HL-60 (cell line): ENCODE measurements around the gene ULK1.

Experiments used
- DNase-seq, 2 experiments: peaks; one replicate each; pipeline ENCODE4 v3.0.0-alpha.2; 2010 to 2020; ENCODE audit warnings: low read depth in 1 of 2, low spot score in 1 of 2
- H3K27ac ChIP-seq: fragments of 250-450 bp; sonication (Bioruptor Pico); replicated peaks from 2 replicates; pipeline ENCODE4 v1.5.1; 2020; ENCODE audit warnings: mild to moderate bottlenecking, moderate library complexity
- H3K27me3 ChIP-seq: fragments of 250-450 bp; sonication (Bioruptor Pico); 2 replicates; pipeline ENCODE4 v1.5.1; 2021; ENCODE audit warnings: mild to moderate bottlenecking, moderate library complexity; ENCODE audit not compliant: insufficient read depth, poor library complexity, severe bottlenecking
- H3K4me3 ChIP-seq: replicated peaks from 2 replicates; pipeline ENCODE4 v1.5.1; 2011; ENCODE audit warnings: mild to moderate bottlenecking, control low read depth, low read length; ENCODE audit not compliant: insufficient read depth
- CTCF ChIP-seq: IDR thresholded peaks from one replicate; pipeline ENCODE4 v1.5.1; 2011; ENCODE audit warnings: low read length, control low read depth, inconsistent platforms; ENCODE audit not compliant: insufficient read depth
- GABPA ChIP-seq: IDR thresholded peaks from 2 replicates; pipeline ENCODE4 v1.6.1; 2012; ENCODE audit warnings: low read depth
- POLR2AphosphoS5 ChIP-seq: IDR thresholded peaks from 2 replicates; pipeline ENCODE4 v1.6.1; 2012; ENCODE audit warnings: low read depth
- SPI1 ChIP-seq: IDR thresholded peaks from 2 replicates; pipeline ENCODE4 v1.6.1; 2012; ENCODE audit warnings: low read depth, mild to moderate bottlenecking, borderline replicate concordance
- TF ChIP-seq, protein P1 (sequence below): IDR thresholded peaks from 2 replicates; pipeline ENCODE4 v1.6.1; 2012; ENCODE audit warnings: low read depth; ENCODE audit not compliant: insufficient replicate concordance

The ULK1 gene

GRCh38 chr12:131916306-131917138, 22.1 kb downstream of the ULK1 start:
- Histone ChIP-seq H3K27me3 (no peaks in the 10 kb centered on the region), H3K27ac (no peak overlapping the region), H3K4me3 (no peak overlapping the region)
- DNase-seq, result no peak
- no peak for TF ChIP-seq POLR2AphosphoS5
- TF ChIP-seq SPI1, result no peak
- TF ChIP-seq, protein P1, sequence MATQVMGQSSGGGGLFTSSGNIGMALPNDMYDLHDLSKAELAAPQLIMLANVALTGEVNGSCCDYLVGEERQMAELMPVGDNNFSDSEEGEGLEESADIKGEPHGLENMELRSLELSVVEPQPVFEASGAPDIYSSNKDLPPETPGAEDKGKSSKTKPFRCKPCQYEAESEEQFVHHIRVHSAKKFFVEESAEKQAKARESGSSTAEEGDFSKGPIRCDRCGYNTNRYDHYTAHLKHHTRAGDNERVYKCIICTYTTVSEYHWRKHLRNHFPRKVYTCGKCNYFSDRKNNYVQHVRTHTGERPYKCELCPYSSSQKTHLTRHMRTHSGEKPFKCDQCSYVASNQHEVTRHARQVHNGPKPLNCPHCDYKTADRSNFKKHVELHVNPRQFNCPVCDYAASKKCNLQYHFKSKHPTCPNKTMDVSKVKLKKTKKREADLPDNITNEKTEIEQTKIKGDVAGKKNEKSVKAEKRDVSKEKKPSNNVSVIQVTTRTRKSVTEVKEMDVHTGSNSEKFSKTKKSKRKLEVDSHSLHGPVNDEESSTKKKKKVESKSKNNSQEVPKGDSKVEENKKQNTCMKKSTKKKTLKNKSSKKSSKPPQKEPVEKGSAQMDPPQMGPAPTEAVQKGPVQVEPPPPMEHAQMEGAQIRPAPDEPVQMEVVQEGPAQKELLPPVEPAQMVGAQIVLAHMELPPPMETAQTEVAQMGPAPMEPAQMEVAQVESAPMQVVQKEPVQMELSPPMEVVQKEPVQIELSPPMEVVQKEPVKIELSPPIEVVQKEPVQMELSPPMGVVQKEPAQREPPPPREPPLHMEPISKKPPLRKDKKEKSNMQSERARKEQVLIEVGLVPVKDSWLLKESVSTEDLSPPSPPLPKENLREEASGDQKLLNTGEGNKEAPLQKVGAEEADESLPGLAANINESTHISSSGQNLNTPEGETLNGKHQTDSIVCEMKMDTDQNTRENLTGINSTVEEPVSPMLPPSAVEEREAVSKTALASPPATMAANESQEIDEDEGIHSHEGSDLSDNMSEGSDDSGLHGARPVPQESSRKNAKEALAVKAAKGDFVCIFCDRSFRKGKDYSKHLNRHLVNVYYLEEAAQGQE, result no peak
- TF ChIP-seq CTCF, result no peak
- no peak for TF ChIP-seq GABPA

GRCh38 chr12:131917139-131917710, 22.8 kb downstream of the ULK1 start:
- DNase-seq, result no peak
- TF ChIP-seq POLR2AphosphoS5 (no peak), CTCF (no peak), GABPA (no peak), SPI1 (no peak)
- TF ChIP-seq, protein P1, result no peak
- Histone ChIP-seq H3K27ac (no peak overlapping the region), H3K27me3 (no peaks in the 10 kb centered on the region), H3K4me3 (no peak overlapping the region)

- Histone ChIP-seq H3K4me3 (no peak overlapping the region), H3K27ac (no peak overlapping the region), H3K27me3 (no peaks in the 10 kb centered on the region)
- TF ChIP-seq GABPA, result no peak
- TF ChIP-seq POLR2AphosphoS5, result no peak
- no peak for TF ChIP-seq CTCF
- TF ChIP-seq SPI1, result no peak
- TF ChIP-seq, protein P1, result no peak
- DNase-seq, result no peak
Measured at GRCh38 chr12:131917711-131918306, 23.4 kb downstream of the ULK1 start.
